Measurements from ENCODE around the gene POLR3E.

- TF ChIP-seq CTCF (IDR thresholded peaks at IDR 0.05; ENCODE audit: insufficient read depth, low read depth, low read length) (no peak), EZH2 (IDR thresholded peaks at IDR 0.05; ENCODE audit: insufficient read depth, low read length) (no peak)
Measured at GRCh38 chr16:22306788-22307187, 9.6 kb downstream of the POLR3E start.

Data from astrocyte (in vitro differentiated cells and primary cell).